GM19025 (cell line): ENCODE results near the gene GPNMB.
"Not testable (repeated sequence)": the region's sequence is repeated elsewhere in the genome, so short reads cannot be mapped to it uniquely, and the experiment has no call there.

Experiments
- ATAC-seq: cut with Tn5 transposase; IDR thresholded peaks from one replicate; pipeline ENCODE4 v1.9.1; 2021; ENCODE audit warnings: mild to moderate bottlenecking, low read depth, moderate library complexity; ENCODE audit not compliant: unreplicated experiment

GPNMB gene

GRCh38 chr7:23298141-23298881 lies 51.7 kb downstream of the GPNMB start:
- no peak for ATAC-seq

GRCh38 chr7:23298885-23299769 lies 52.6 kb downstream of the GPNMB start, which contains the start of gene MALSU1:
MALSU1 (plus strand) TSS chr7:23299339; CDS start chr7:23299353, 14 bp downstream.
- ATAC-seq: peak; percentile 100

- ATAC-seq: no peak
Observed at GRCh38 chr7:23299770-23300300, 53.3 kb downstream of the GPNMB start.

- no peak for ATAC-seq
Observed at GRCh38 chr7:23306936-23307521, 60.5 kb downstream of the GPNMB start.

GRCh38 chr7:23308754-23309153 lies 62.2 kb downstream of the GPNMB start:
- no peak for ATAC-seq

- ATAC-seq: not testable (repeated sequence)
Observed at GRCh38 chr7:23312141-23312540, 65.6 kb downstream of the GPNMB start.

- no peak for ATAC-seq
Observed at GRCh38 chr7:23315366-23315765, 68.8 kb downstream of the GPNMB start.
